ENCODE measurements around the gene RAX. TPM values are rescaled to one million over a fixed set of nuclear protein-coding genes. Genes with fewer than 3 reads are reported as not detected.
A peak's percentile ranks its signal among the peaks of the same experiment; 100 is the strongest.

Gene RAX
- total RNA-seq, 1 donor from 2014 or later: not detected

- H3K4me1 Mint-ChIP-seq: peaks cover 13% of the 10 kb centered on the region
- H3K27me3 Mint-ChIP-seq: peaks cover 67% of the 10 kb centered on the region
- no peak for ATAC-seq (ENCODE audit: low read depth)
- H3K4me3 Mint-ChIP-seq: no peak overlapping the region
- no peaks in the 10 kb centered on the region for H3K36me3 Mint-ChIP-seq (ENCODE audit: low read depth)
- no peaks in the 10 kb centered on the region for H3K9me3 Mint-ChIP-seq
- no peak overlapping the region for H3K27ac Mint-ChIP-seq
- intact Hi-C loops (cut with micrococcal nuclease): no loop called here
- TF ChIP-seq CTCF (IDR thresholded peaks at IDR 0.05): no peak
- ChIA-PET POLR2A (no interaction called here), CTCF (no interaction called here)
- no peak for DNase-seq
These were observed 2.2 kb upstream of the RAX start for GRCh38 chr18:59275406-59275949.

GRCh38 chr18:59274533-59274928, 1.3 kb upstream of the RAX start:
- Mint-ChIP-seq H3K4me1 (peaks cover 16% of the 10 kb centered on the region), H3K36me3 (ENCODE audit: low read depth) (no peaks in the 10 kb centered on the region), H3K27me3 (peaks cover 69% of the 10 kb centered on the region), H3K9me3 (no peaks in the 10 kb centered on the region), H3K4me3 (no peak overlapping the region), H3K27ac (no peak overlapping the region)
- no peak for TF ChIP-seq CTCF (IDR thresholded peaks at IDR 0.05)
- ChIA-PET CTCF (no interaction called here), POLR2A (interaction anchor here (0.6 kb wide), 1 partner anchor 436 kb away, joined by 3 read pairs; no protein-coding TSS in a partner anchor)
- ATAC-seq (ENCODE audit: low read depth) (no peak), DNase-seq (no peak)
- intact Hi-C loops (cut with micrococcal nuclease): loop anchor here (5.0 kb wide), 1 partner anchor 1847 kb away; no protein-coding TSS in a partner anchor

GRCh38 chr18:59273759-59274532, 692 bp upstream of the RAX start:
- peaks cover 19% of the 10 kb centered on the region for H3K4me1 Mint-ChIP-seq
- TF ChIP-seq CTCF (IDR thresholded peaks at IDR 0.05): no peak
- H3K27ac Mint-ChIP-seq: no peak overlapping the region
- H3K9me3 Mint-ChIP-seq: no peaks in the 10 kb centered on the region
- POLR2A ChIA-PET: no interaction called here
- intact Hi-C loops (cut with micrococcal nuclease): loop anchor here (5.0 kb wide), 1 partner anchor 1847 kb away; no protein-coding TSS in a partner anchor
- ATAC-seq (ENCODE audit: low read depth) (no peak), DNase-seq (no peak)
- no peak overlapping the region for H3K4me3 Mint-ChIP-seq
- peaks cover 67% of the 10 kb centered on the region for H3K27me3 Mint-ChIP-seq
- CTCF ChIA-PET: no interaction called here
- H3K36me3 Mint-ChIP-seq (ENCODE audit: low read depth): no peaks in the 10 kb centered on the region

- H3K4me1 Mint-ChIP-seq: peaks cover 31% of the 10 kb centered on the region
- intact Hi-C loops (cut with micrococcal nuclease): loop anchor here (5.0 kb wide), 1 partner anchor 1845 kb away; no protein-coding TSS in a partner anchor
- peak overlapping the region; percentile 24 for H3K4me3 Mint-ChIP-seq
- H3K27ac Mint-ChIP-seq: no peak overlapping the region
- ChIA-PET CTCF (no interaction called here), POLR2A (interaction anchor here (0.5 kb wide), 1 partner anchor 131 kb away, joined by 5 read pairs; no protein-coding TSS in a partner anchor)
- H3K36me3 Mint-ChIP-seq (ENCODE audit: low read depth): no peaks in the 10 kb centered on the region
- DNase-seq (no peak), ATAC-seq (ENCODE audit: low read depth) (no peak)
- no peak for TF ChIP-seq CTCF (IDR thresholded peaks at IDR 0.05)
- H3K27me3 Mint-ChIP-seq: peaks cover 69% of the 10 kb centered on the region
- H3K9me3 Mint-ChIP-seq: no peaks in the 10 kb centered on the region
These were observed 899 bp downstream of the RAX start for GRCh38 chr18:59272221-59272888.
